Karpas-422 (cell line): Measurements from ENCODE around the gene KIF7. TPM values are rescaled to one million over a fixed set of nuclear protein-coding genes. Genes with fewer than 3 reads are reported as not detected.
"Not testable (repeated sequence)": the region's sequence is repeated elsewhere in the genome, so short reads cannot be mapped to it uniquely, and the experiment has no call there.

Source experiments
- DNase-seq: peaks from one replicate; pipeline ENCODE4 v3.0.0-alpha.2; 2015
- H2AFZ ChIP-seq: fragments of 200-600 bp; sonication (generic); 2 replicates; pipeline ENCODE4 v1.6.1; 2014; ENCODE audit warnings: antibody characterized with exemption, low read length, mixed read lengths
- H3K27ac ChIP-seq: fragments of 200-600 bp; sonication (generic); 2 replicates; pipeline ENCODE4 v1.5.1; 2014; ENCODE audit warnings: mild to moderate bottlenecking, low read length, moderate library complexity
- H3K27me3 ChIP-seq: fragments of 200-600 bp; sonication (generic); 2 replicates; pipeline ENCODE4 v1.6.1; 2014; ENCODE audit warnings: low read length, mixed read lengths
- H3K36me3 ChIP-seq: fragments of 200-600 bp; sonication (generic); 2 replicates; pipeline ENCODE4 v1.6.1; 2014; ENCODE audit warnings: low read length, mixed read lengths; ENCODE audit not compliant: insufficient read depth
- H3K4me1 ChIP-seq: fragments of 200-600 bp; sonication (generic); 2 replicates; pipeline ENCODE4 v1.6.1; 2014; ENCODE audit warnings: mild to moderate bottlenecking, low read length, mixed read lengths
- H3K4me2 ChIP-seq: fragments of 200-600 bp; sonication (generic); 2 replicates; pipeline ENCODE4 v1.6.1; 2014; ENCODE audit warnings: low read length, low read depth, mild to moderate bottlenecking; ENCODE audit not compliant: poor library complexity, severe bottlenecking
- H3K4me3 ChIP-seq: fragments of 200-600 bp; sonication (generic); 2 replicates; pipeline ENCODE4 v1.5.1; 2014; ENCODE audit warnings: mild to moderate bottlenecking, antibody characterized with exemption, low read length, mixed read lengths
- H3K79me2 ChIP-seq: fragments of 200-600 bp; sonication (generic); 2 replicates; pipeline ENCODE4 v1.6.1; 2014; ENCODE audit warnings: mild to moderate bottlenecking, low read length, mixed read lengths
- H3K9ac ChIP-seq: fragments of 200-600 bp; sonication (generic); 2 replicates; pipeline ENCODE4 v1.6.0; 2014; ENCODE audit warnings: low read length
- H3K9me2 ChIP-seq: fragments of 200-600 bp; sonication (generic), shearing (Covaris generic); replicated peaks from 2 replicates; pipeline ENCODE4 v1.6.0; 2014; ENCODE audit warnings: mild to moderate bottlenecking, low read length, moderate library complexity; ENCODE audit not compliant: insufficient read depth
- H3K9me3 ChIP-seq: fragments of 300-700, 200-600 bp; sonication (generic); 2 replicates; pipeline ENCODE4 v1.6.1; 2014; ENCODE audit warnings: low read length, mixed read lengths
- H4K20me1 ChIP-seq: fragments of 200-600 bp; sonication (generic); 2 replicates; pipeline ENCODE4 v1.6.1; 2014; ENCODE audit warnings: mild to moderate bottlenecking, antibody characterized with exemption, low read length, low read depth; ENCODE audit not compliant: insufficient read depth
- total RNA-seq: library from RNA; depleted of rRNA; stranded (reverse); fragments of >200 nt; shearing (Covaris generic); gene quantifications from 2 replicates; pipeline ENCODE4 v1.2.3, GENCODE V29; 2014; ENCODE audit warnings: low replicate concordance; rRNA removed

The KIF7 gene
- total RNA-seq = not detected in 2 replicates

- no peaks in the 10 kb centered on the region for H3K4me1 ChIP-seq
- 0 out of 2 replicates have a peak, but pooled peaks cover 3% of the 10 kb centered on the region for H4K20me1 ChIP-seq
- H3K9me2 ChIP-seq = no peaks in the 10 kb centered on the region
- no peak within 1 kb of the TSS for H3K27ac ChIP-seq
- no peaks in the 10 kb centered on the region for H3K27me3 ChIP-seq
- no peaks in the 10 kb centered on the region for H3K79me2 ChIP-seq
- H3K9ac ChIP-seq = no peak within 1 kb of the TSS
- H2AFZ ChIP-seq = no peak within 1 kb of the TSS
- H3K36me3 ChIP-seq = no peaks in the 10 kb centered on the region
- H3K4me3 ChIP-seq = no peak within 1 kb of the TSS
- DNase-seq = no peak
- no peak within 1 kb of the TSS for H3K4me2 ChIP-seq
- no peaks in the 10 kb centered on the region for H3K9me3 ChIP-seq
These were observed at the start of gene KIF7 for GRCh38 chr15:89654847-89655805. TSS of gene KIF7 (minus strand) at chr15:89655467. CDS start at chr15:89652930, 2,537 bp downstream.

GRCh38 chr15:89704411-89704810, 49.1 kb upstream of the KIF7 start:
- H3K4me2 ChIP-seq = no peak overlapping the region
- no peaks in the 10 kb centered on the region for H3K4me1 ChIP-seq
- H3K27ac ChIP-seq = no peak overlapping the region
- H3K27me3 ChIP-seq = no peaks in the 10 kb centered on the region
- no peaks in the 10 kb centered on the region for H3K36me3 ChIP-seq
- H4K20me1 ChIP-seq = peaks cover 5% of the 10 kb centered on the region; the same call in 1 of the 2 replicates
- H2AFZ ChIP-seq = no peak overlapping the region
- no peak overlapping the region for H3K4me3 ChIP-seq
- DNase-seq = no peak
- no peaks in the 10 kb centered on the region for H3K9me3 ChIP-seq
- H3K9me2 ChIP-seq = no peaks in the 10 kb centered on the region
- no peaks in the 10 kb centered on the region for H3K79me2 ChIP-seq
- no peak overlapping the region for H3K9ac ChIP-seq

GRCh38 chr15:89695198-89695597, 39.9 kb upstream of the KIF7 start:
- H3K27ac ChIP-seq = no peak overlapping the region
- H4K20me1 ChIP-seq = no peaks in the 10 kb centered on the region
- H3K4me2 ChIP-seq = no peak overlapping the region
- H3K79me2 ChIP-seq = no peaks in the 10 kb centered on the region
- DNase-seq = no peak
- H3K36me3 ChIP-seq = no peaks in the 10 kb centered on the region
- no peaks in the 10 kb centered on the region for H3K9me3 ChIP-seq
- peaks cover 16% of the 10 kb centered on the region for H3K4me1 ChIP-seq
- no peaks in the 10 kb centered on the region for H3K27me3 ChIP-seq
- H3K9ac ChIP-seq = no peak overlapping the region
- no peaks in the 10 kb centered on the region for H3K9me2 ChIP-seq
- H3K4me3 ChIP-seq = no peak overlapping the region
- H2AFZ ChIP-seq = no peak overlapping the region

- H4K20me1 ChIP-seq = no peaks in the 10 kb centered on the region
- no peak overlapping the region for H3K27ac ChIP-seq
- H3K9me3 ChIP-seq = no peaks in the 10 kb centered on the region
- no peaks in the 10 kb centered on the region for H3K9me2 ChIP-seq
- no peaks in the 10 kb centered on the region for H3K79me2 ChIP-seq
- no peak for DNase-seq
- no peaks in the 10 kb centered on the region for H3K27me3 ChIP-seq
- H3K4me2 ChIP-seq = no peak overlapping the region
- no peak overlapping the region for H3K4me3 ChIP-seq
- H3K36me3 ChIP-seq = no peaks in the 10 kb centered on the region
- H3K4me1 ChIP-seq = peaks cover 16% of the 10 kb centered on the region
- no peak overlapping the region for H2AFZ ChIP-seq
- no peak overlapping the region for H3K9ac ChIP-seq
These were observed 38.4 kb upstream of the KIF7 start for GRCh38 chr15:89693696-89694095.

- Histone ChIP-seq H4K20me1 (no peaks in the 10 kb centered on the region), H3K4me1 (peaks cover 16% of the 10 kb centered on the region), H3K36me3 (no peaks in the 10 kb centered on the region), H3K27ac (no peak overlapping the region), H2AFZ (no peak overlapping the region), H3K9ac (no peak overlapping the region), H3K79me2 (no peaks in the 10 kb centered on the region), H3K9me2 (no peaks in the 10 kb centered on the region), H3K27me3 (no peaks in the 10 kb centered on the region), H3K4me3 (no peak overlapping the region), H3K9me3 (no peaks in the 10 kb centered on the region), H3K4me2 (no peak overlapping the region)
- DNase-seq = no peak
These were observed 37.8 kb upstream of the KIF7 start for GRCh38 chr15:89693091-89693490.

GRCh38 chr15:89690276-89691218, 35.3 kb upstream of the KIF7 start, which contains the start of the genes PEX11A and WDR93:
TSS of gene PEX11A (minus strand) at chr15:89690754. CDS start at chr15:89690632, 122 bp downstream.
TSS of gene WDR93 (plus strand) at chr15:89690811. CDS start at chr15:89701747, 10,936 bp downstream.
- no peaks in the 10 kb centered on the region for H3K36me3 ChIP-seq
- H3K9me3 ChIP-seq = no peaks in the 10 kb centered on the region
- no peak for DNase-seq
- no peaks in the 10 kb centered on the region for H3K9me2 ChIP-seq
- peaks cover 16% of the 10 kb centered on the region for H3K4me1 ChIP-seq
- no peak within 1 kb of the TSS for H3K27ac ChIP-seq
- 0 out of 2 replicates have a peak within 1 kb of the TSS, but pooled peaks have one; percentile 42 for H2AFZ ChIP-seq
- no peak within 1 kb of the TSS for H3K4me3 ChIP-seq
- H3K4me2 ChIP-seq = peak within 1 kb of the TSS; percentile 35
- H3K9ac ChIP-seq = no peak within 1 kb of the TSS
- H3K27me3 ChIP-seq = no peaks in the 10 kb centered on the region
- no peaks in the 10 kb centered on the region for H4K20me1 ChIP-seq
- no peaks in the 10 kb centered on the region for H3K79me2 ChIP-seq

- H3K27ac ChIP-seq, H3K4me2 ChIP-seq, H4K20me1 ChIP-seq, H3K9me2 ChIP-seq, H3K79me2 ChIP-seq, H3K9me3 ChIP-seq, H2AFZ ChIP-seq, H3K36me3 ChIP-seq, H3K4me3 ChIP-seq, H3K9ac ChIP-seq, DNase-seq, H3K27me3 ChIP-seq: not testable (repeated sequence)
- H3K4me1 ChIP-seq = peaks cover 15% of the 10 kb centered on the region
These were observed 34.6 kb upstream of the KIF7 start for GRCh38 chr15:89689930-89690275.

- no peaks in the 10 kb centered on the region for H3K9me2 ChIP-seq
- no peaks in the 10 kb centered on the region for H4K20me1 ChIP-seq
- H3K27me3 ChIP-seq = no peaks in the 10 kb centered on the region
- DNase-seq = no peak
- H2AFZ ChIP-seq = no peak overlapping the region
- no peaks in the 10 kb centered on the region for H3K4me1 ChIP-seq
- H3K79me2 ChIP-seq = no peaks in the 10 kb centered on the region
- no peaks in the 10 kb centered on the region for H3K36me3 ChIP-seq
- no peak overlapping the region for H3K9ac ChIP-seq
- H3K4me2 ChIP-seq = no peak overlapping the region
- H3K27ac ChIP-seq = no peak overlapping the region
- no peaks in the 10 kb centered on the region for H3K9me3 ChIP-seq
- H3K4me3 ChIP-seq = no peak overlapping the region
These were observed 31.3 kb upstream of the KIF7 start for GRCh38 chr15:89686522-89686921.
